Measurements from ENCODE around the gene DPP4.

Gene DPP4

DNA sequence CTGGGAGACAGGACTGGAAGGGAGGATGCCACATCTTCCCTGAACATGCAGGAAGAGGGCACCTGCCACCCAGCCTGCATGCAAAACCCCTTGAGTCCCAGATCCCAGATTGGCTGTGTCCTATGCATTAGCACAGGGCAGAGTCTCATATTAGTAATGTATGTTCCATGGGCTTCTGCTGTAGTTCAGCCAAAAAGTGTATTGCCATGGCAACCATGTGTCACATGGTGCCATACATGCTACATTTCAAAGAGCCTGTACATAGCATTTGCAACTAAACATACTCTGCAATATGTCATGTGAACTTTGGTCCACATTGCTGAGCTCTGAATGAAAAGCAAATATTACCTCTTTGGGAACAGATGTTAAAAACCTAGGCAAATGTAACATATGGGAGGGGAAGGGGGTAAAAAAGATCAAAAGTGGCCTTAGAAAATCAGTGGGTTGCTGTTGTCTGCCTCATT, 78.4 kb downstream of the DPP4 start:
- Mint-ChIP-seq H3K4me1 (peaks cover 21% of the 10 kb centered on the region), H3K36me3 (ENCODE audit: low read depth) (no peaks in the 10 kb centered on the region), H3K27me3 (ENCODE audit: low read depth, poor library complexity) (peaks cover 3% of the 10 kb centered on the region), H3K4me3 (no peak overlapping the region), H3K9me3 (no peaks in the 10 kb centered on the region), H3K27ac (no peak overlapping the region)
- TF ChIP-seq, protein P1, sequence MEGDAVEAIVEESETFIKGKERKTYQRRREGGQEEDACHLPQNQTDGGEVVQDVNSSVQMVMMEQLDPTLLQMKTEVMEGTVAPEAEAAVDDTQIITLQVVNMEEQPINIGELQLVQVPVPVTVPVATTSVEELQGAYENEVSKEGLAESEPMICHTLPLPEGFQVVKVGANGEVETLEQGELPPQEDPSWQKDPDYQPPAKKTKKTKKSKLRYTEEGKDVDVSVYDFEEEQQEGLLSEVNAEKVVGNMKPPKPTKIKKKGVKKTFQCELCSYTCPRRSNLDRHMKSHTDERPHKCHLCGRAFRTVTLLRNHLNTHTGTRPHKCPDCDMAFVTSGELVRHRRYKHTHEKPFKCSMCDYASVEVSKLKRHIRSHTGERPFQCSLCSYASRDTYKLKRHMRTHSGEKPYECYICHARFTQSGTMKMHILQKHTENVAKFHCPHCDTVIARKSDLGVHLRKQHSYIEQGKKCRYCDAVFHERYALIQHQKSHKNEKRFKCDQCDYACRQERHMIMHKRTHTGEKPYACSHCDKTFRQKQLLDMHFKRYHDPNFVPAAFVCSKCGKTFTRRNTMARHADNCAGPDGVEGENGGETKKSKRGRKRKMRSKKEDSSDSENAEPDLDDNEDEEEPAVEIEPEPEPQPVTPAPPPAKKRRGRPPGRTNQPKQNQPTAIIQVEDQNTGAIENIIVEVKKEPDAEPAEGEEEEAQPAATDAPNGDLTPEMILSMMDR (IDR thresholded peaks at IDR 0.05) = no peak
- no peak for DNase-seq

DNA sequence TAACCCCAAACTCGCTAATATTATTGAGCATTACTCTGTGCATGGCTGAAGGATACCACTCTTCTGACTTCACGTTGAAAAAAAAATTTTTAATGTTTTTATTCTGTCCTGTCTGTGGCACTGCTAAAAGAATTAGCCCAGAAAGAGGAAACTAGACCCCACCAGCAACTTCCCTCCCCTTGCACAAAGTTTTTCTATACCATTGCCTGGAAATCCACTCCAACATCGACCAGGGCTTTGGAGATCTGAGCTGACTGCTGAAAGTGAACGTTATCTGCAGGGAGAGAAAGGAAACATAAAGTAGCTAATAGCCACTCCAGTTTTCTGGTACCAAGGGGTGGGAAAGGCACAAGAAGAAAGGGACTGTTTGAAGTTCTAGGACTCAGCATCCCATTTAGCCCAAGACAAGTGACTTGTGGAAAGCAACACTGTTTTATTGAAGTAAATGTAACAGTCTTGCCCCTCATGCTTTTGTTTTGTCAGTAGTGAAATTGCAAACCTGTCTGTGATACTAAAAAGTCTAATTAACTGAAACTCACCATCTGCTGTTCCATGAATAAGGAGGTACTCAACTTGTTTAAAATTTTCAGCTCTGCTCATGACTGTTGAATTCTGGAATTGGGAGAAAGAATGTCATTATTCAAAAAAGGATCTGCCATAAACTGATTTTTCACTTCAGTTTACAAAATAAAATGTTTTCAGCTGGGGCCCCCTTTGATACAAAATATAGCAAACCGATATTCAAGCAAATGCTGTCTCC, 79.1 kb downstream of the DPP4 start:
- no peaks in the 10 kb centered on the region for H3K36me3 Mint-ChIP-seq (ENCODE audit: low read depth)
- peaks cover 3% of the 10 kb centered on the region for H3K27me3 Mint-ChIP-seq (ENCODE audit: low read depth, poor library complexity)
- no peak for DNase-seq
- H3K4me3 Mint-ChIP-seq = no peak overlapping the region
- no peak overlapping the region for H3K27ac Mint-ChIP-seq
- H3K9me3 Mint-ChIP-seq = no peaks in the 10 kb centered on the region
- TF ChIP-seq, protein P1 (IDR thresholded peaks at IDR 0.05) = no peak
- H3K4me1 Mint-ChIP-seq = peaks cover 21% of the 10 kb centered on the region

DNA sequence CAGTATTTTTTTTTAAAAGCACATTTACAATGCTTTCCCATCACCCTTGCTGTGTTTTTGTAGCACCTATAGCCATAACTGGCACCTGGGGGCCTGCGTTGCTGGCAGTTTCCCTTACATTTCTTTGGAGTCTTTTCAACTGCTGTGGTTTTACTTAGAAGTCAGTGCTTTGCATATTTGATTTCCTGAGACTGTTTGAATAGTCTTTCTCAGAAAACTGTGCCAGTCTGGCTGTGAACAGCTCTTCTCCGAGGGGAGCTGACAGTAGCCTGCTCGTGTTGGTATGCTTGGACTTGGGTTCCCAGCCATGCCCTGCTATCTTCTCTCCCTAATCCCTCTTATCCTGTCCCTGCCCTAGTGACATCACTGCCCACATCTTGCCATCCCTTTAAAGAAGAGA, 81.5 kb downstream of the DPP4 start:
- DNase-seq = no peak
- TF ChIP-seq, protein P1 (IDR thresholded peaks at IDR 0.05) = no peak
- H3K4me1 Mint-ChIP-seq = peaks cover 6% of the 10 kb centered on the region
- no peak overlapping the region for H3K27ac Mint-ChIP-seq
- H3K36me3 Mint-ChIP-seq (ENCODE audit: low read depth) = no peaks in the 10 kb centered on the region
- no peak overlapping the region for H3K4me3 Mint-ChIP-seq
- H3K9me3 Mint-ChIP-seq = no peaks in the 10 kb centered on the region
- H3K27me3 Mint-ChIP-seq (ENCODE audit: low read depth, poor library complexity) = peaks cover under 1% of the 10 kb centered on the region

DNA sequence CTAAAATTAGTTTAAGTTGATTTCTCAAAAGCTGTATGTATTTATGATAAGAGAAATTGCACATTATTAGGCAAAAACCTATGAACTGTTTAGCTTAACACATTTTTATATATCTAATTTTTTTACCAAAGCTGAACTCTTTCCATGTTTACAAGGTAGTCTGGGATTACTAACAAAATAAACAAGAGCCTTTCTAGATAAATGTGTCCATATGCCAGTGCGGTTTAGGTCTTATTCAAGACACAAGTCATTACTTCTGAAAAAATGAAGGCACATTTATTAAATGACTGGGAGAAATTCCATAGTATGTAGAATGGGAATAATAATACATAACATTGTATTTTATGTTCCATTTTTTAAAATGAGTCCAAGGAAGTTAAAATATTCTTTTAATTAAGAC, 82.0 kb downstream of the DPP4 start:
- Mint-ChIP-seq H3K27me3 (ENCODE audit: low read depth, poor library complexity) (no peaks in the 10 kb centered on the region), H3K27ac (no peak overlapping the region), H3K9me3 (no peaks in the 10 kb centered on the region), H3K36me3 (ENCODE audit: low read depth) (no peaks in the 10 kb centered on the region), H3K4me3 (no peak overlapping the region), H3K4me1 (peaks cover 6% of the 10 kb centered on the region)
- DNase-seq = no peak
- TF ChIP-seq, protein P1 (IDR thresholded peaks at IDR 0.05) = no peak

DNA sequence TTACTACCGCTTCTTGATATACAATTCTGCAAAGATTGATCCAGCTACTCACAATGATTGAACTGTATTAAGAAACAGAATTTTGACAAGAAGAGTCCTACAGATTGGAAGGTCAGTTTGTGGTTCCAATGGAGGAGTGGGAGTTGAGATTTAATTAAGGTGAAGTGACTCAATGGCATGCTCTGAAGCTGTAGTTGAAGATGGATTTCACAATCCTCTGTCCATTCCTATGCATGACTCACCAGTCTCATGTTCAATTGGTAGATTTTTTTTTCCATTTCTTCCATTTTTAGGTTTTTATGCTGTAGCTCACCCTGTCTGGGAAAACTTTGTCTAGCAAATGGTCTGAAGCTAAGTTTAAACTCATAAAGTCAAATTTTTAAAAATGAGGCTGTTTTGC, 83.3 kb downstream of the DPP4 start:
- Mint-ChIP-seq H3K9me3 (no peaks in the 10 kb centered on the region), H3K27ac (no peak overlapping the region), H3K4me3 (no peak overlapping the region), H3K36me3 (ENCODE audit: low read depth) (no peaks in the 10 kb centered on the region), H3K27me3 (ENCODE audit: low read depth, poor library complexity) (no peaks in the 10 kb centered on the region), H3K4me1 (peaks cover 6% of the 10 kb centered on the region)
- no peak for DNase-seq
- TF ChIP-seq, protein P1 (IDR thresholded peaks at IDR 0.05) = no peak

DNA sequence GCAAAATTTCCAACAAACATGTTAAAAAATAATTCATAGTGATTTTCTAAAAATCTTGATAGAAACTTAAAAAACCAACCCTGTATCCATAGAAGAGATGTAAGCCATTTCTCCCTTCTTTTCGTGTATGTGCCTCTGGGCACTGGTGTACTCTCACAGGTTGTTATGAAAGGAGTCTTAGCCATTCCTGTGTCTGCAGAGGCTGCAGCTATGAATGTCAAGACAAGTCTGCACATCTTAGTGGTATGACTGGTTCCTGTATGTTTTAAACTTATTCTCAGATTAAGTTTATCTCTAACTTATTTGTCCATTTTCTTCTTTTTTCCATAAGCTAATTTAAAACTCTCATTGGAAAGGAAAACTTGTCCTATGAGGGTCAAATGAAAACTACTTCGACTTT, 84.0 kb downstream of the DPP4 start:
- Mint-ChIP-seq H3K4me1 (peaks cover 6% of the 10 kb centered on the region), H3K4me3 (no peak overlapping the region), H3K27ac (no peak overlapping the region), H3K36me3 (ENCODE audit: low read depth) (no peaks in the 10 kb centered on the region), H3K27me3 (ENCODE audit: low read depth, poor library complexity) (no peaks in the 10 kb centered on the region), H3K9me3 (no peaks in the 10 kb centered on the region)
- DNase-seq = no peak
- TF ChIP-seq, protein P1 (IDR thresholded peaks at IDR 0.05) = no peak
